Transverse colon (tissue), 4 donors: ENCODE results near the gene MSX2. TPM values are rescaled to one million over a fixed set of nuclear protein-coding genes. Genes with fewer than 3 reads are reported as not detected.

ENCODE experiments used
- DNase-seq: peaks from one replicate; pipeline ENCODE4 v3.0.0-alpha.2; 2019
- H3K27ac ChIP-seq, 4 donors: fragments of 200-600 bp; sonication (generic); 2 replicates each; pipeline ENCODE4 v1.5.1; 2016 to 2018; ENCODE audit warnings: inconsistent platforms in 4 of 4
- H3K27me3 ChIP-seq: fragments of 200-600 bp; sonication (generic); 2 replicates; pipeline ENCODE4 v1.5.1; 2017; ENCODE audit warnings: inconsistent platforms
- H3K36me3 ChIP-seq, 4 donors: fragments of 200-600 bp; sonication (generic); 2 replicates each; pipeline ENCODE4 v1.5.1; 2017 to 2019; ENCODE audit warnings: inconsistent platforms in 4 of 4
- H3K4me1 ChIP-seq, 4 donors: fragments of 200-600 bp; sonication (generic); 2 replicates each; pipeline ENCODE4 v1.5.1; 2017 to 2020; ENCODE audit warnings: inconsistent platforms in 4 of 4
- H3K4me3 ChIP-seq, 4 donors: fragments of 200-600 bp; sonication (generic); 1 replicate in 1 of 4; 2 replicates in 3 of 4; pipeline versions ENCODE4 v1.5.1 to v1.6.1; 2017 to 2019; ENCODE audit warnings: inconsistent platforms in 4 of 4
- H3K9me3 ChIP-seq, 2 donors: fragments of 200-600 bp; sonication (generic); 2 replicates each; pipeline ENCODE4 v1.5.1; 2017 to 2019; ENCODE audit warnings: inconsistent platforms in 2 of 2
- EP300 ChIP-seq: sonication (generic); formaldehyde crosslinking; IDR thresholded peaks from one replicate; pipeline ENCODE4 v1.6.1; 2017; ENCODE audit warnings: antibody characterized with exemption, low read depth
- POLR2A ChIP-seq: fragments of 450-650 bp; IDR thresholded peaks from one replicate; pipeline ENCODE4 v1.6.1; 2016; ENCODE audit warnings: antibody characterized with exemption, mild to moderate bottlenecking, moderate library complexity
- POLR2AphosphoS5 ChIP-seq, 3 donors: sonication (generic); formaldehyde crosslinking; IDR thresholded peaks; one replicate each; pipeline ENCODE4 v1.6.1; 2016; ENCODE audit warnings: antibody characterized with exemption in 3 of 3
- WGBS, 2 donors: methylation state at CpG; one replicate each; pipeline ENCODE4 v1.1.5; 2018; ENCODE audit warnings: low coverage in 1 of 2; 5-methylcytosine and 5-hydroxymethylcytosine counted together
- in situ Hi-C, 4 donors: fragments of 200-750 bp; cut with MboI; loops; one replicate each; pipeline versions ENCODE4 v1.15.0 to v1.15.1; 2017; ENCODE audit warnings: low sequenced_read_pairs in 3 of 4, low pct_ligation_motif_present in 1 of 4, low pct_unique_long_range_greater_than_20kb in 1 of 4
- intact Hi-C: fragments of 100-400 bp; cut with DNase I; formaldehyde crosslinking; loops from one replicate; pipeline ENCODE4 v1.15.1; 2023; ENCODE audit warnings: low total_unique reads
- total RNA-seq, 4 donors: library from RNA; depleted of rRNA; stranded (reverse); fragments of >200 nt; gene quantifications; one replicate each; pipeline ENCODE4 v1.1.0, GENCODE V29; 2016
- TF ChIP-seq, protein P1 (sequence below), 5 experiments: fragments of 200-600 bp in 3 of 5; fragments of 450-650 bp in 2 of 5; sonication (generic) in 3 of 5; IDR thresholded peaks; 1 replicate in 2 of 5; 2 replicates in 3 of 5; pipeline ENCODE4 v1.5.1; 2016 to 2017; ENCODE audit warnings: antibody characterized with exemption in 5 of 5, inconsistent platforms in 3 of 5, mild to moderate bottlenecking in 2 of 5, moderate library complexity in 1 of 5

MSX2 gene
- total RNA-seq, 4 donors from 2014 or later: 0.27 to 1.1 TPM; not detected in 2

GRCh38 chr5:174680901-174681565 is 43.3 kb upstream of the MSX2 start:
- Histone ChIP-seq H3K4me1 (no peaks in the 10 kb centered on the region), H3K9me3 (no peaks in the 10 kb centered on the region), H3K27me3 (peaks cover 5% of the 10 kb centered on the region), H3K4me3 (no peak overlapping the region), H3K36me3 (no peaks in the 10 kb centered on the region), H3K27ac (no peak overlapping the region)
- in situ Hi-C loops (no loop called here), intact Hi-C loops (no loop called here)
- no peak for DNase-seq
- whole genome bisulfite sequencing, 2 donors: 82 to 91% methylated on average over 4 to 7 of the region's 7 CpGs
- no peak for TF ChIP-seq POLR2A
- TF ChIP-seq EP300: no peak
- TF ChIP-seq, protein P1, sequence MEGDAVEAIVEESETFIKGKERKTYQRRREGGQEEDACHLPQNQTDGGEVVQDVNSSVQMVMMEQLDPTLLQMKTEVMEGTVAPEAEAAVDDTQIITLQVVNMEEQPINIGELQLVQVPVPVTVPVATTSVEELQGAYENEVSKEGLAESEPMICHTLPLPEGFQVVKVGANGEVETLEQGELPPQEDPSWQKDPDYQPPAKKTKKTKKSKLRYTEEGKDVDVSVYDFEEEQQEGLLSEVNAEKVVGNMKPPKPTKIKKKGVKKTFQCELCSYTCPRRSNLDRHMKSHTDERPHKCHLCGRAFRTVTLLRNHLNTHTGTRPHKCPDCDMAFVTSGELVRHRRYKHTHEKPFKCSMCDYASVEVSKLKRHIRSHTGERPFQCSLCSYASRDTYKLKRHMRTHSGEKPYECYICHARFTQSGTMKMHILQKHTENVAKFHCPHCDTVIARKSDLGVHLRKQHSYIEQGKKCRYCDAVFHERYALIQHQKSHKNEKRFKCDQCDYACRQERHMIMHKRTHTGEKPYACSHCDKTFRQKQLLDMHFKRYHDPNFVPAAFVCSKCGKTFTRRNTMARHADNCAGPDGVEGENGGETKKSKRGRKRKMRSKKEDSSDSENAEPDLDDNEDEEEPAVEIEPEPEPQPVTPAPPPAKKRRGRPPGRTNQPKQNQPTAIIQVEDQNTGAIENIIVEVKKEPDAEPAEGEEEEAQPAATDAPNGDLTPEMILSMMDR (IDR thresholded peaks at IDR 0.05): no peak
- TF ChIP-seq POLR2AphosphoS5 (IDR thresholded peaks at IDR 0.05): no peak

- no peak for DNase-seq
- Histone ChIP-seq H3K27ac (no peak overlapping the region), H3K27me3 (peaks cover 69% of the 10 kb centered on the region), H3K4me1 (peaks cover 0 to 4% (median 3%) of the 10 kb centered on the region in 4 donors), H3K4me3 (no peak overlapping the region), H3K36me3 (no peaks in the 10 kb centered on the region), H3K9me3 (no peaks in the 10 kb centered on the region)
- in situ Hi-C loops (no loop called here), intact Hi-C loops (no loop called here)
- TF ChIP-seq POLR2AphosphoS5 (IDR thresholded peaks at IDR 0.05): no peak
These were observed 36.9 kb upstream of the MSX2 start for GRCh38 chr5:174687503-174687902.

DNA sequence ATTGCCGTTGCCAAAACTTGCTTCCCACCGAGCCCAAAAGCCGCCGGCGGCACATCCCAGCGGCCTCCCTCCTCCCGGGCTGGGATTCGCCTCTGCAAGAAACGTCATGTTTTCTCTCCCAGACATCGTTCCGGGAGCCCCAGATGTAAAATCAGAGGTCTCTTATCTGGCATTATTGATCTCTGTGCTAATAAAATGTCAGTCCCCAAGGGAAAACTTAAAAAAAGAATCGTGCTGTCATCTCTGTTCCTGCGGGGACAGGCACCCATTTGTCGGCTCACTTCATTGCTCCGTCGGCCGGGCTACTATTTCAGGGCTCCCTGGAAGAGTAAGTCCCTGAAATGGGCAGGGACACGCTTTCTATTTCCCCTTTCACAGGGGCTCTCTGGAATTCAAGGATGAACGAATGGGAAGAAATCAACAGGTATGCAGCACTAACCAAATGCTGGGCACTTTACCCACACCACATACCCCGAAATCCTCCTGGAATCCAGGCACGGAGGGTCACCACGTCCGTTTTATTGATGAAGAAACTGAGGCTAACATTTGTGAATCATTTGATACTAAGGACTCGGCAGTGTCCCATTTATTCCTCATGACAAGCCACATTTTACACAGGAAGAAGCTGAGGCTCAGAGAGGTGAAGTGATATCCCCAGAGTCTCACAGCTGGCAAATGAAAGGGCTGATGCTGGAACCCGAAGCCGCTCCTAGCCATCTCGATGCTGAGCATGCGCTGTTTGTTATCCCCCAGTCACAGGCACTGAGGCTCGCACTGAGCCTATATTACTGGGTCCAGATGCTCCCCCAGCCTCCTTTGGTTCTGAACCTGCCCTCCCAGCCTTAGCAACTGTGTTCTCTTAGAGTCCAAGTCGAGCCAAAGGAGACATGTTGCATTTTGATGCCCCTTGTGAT is 35.7 kb upstream of the MSX2 start:
- Histone ChIP-seq H3K27me3 (peaks cover 81% of the 10 kb centered on the region), H3K4me1 (peaks cover 0 to 10% (median 8%) of the 10 kb centered on the region in 4 donors), H3K27ac (no peak overlapping the region), H3K36me3 (no peaks in the 10 kb centered on the region), H3K4me3 (no peak overlapping the region), H3K9me3 (no peaks in the 10 kb centered on the region)
- in situ Hi-C loops (no loop called here), intact Hi-C loops (no loop called here)
- 18 to 24% methylated on average over 25 to 30 of the region's 30 CpGs for WGBS, 2 donors
- no peak for TF ChIP-seq EP300
- TF ChIP-seq, protein P1 (IDR thresholded peaks at IDR 0.05): no peak
- no peak for TF ChIP-seq POLR2AphosphoS5 (IDR thresholded peaks at IDR 0.05)
- no peak for DNase-seq

DNA sequence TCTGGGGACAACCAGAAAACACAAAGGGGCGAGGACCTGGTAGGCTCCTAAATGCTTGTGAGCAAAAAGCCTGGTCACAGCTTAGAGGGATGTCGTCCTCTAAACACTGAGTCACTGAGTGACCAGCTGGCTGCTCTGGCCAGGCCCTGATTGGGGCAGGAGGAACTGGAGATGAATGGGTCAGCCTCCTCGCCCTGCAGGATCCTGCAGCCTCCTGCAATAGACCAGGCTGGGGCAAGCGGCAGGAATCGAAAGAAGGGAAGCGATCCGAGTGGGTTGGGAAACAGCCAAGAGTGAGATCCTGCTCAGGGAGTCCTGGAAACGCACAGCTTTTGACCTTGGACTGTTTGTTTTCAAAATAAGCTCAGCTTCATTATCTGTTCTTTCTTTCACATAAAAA is 34.1 kb upstream of the MSX2 start:
- in situ Hi-C loops (no loop called here), intact Hi-C loops (no loop called here)
- peaks cover 96% of the 10 kb centered on the region for H3K27me3 ChIP-seq
- no peaks in the 10 kb centered on the region for H3K36me3 ChIP-seq
- no peak for DNase-seq
- 29% methylated on average over 8 of the region's 8 CpGs; no CpG with 5 or more reads in 1 of the 2 donors for WGBS, 2 donors
- H3K27ac ChIP-seq: no peak overlapping the region
- H3K4me3 ChIP-seq: no peak overlapping the region
- TF ChIP-seq POLR2AphosphoS5 (IDR thresholded peaks at IDR 0.05) (no peak), EP300 (no peak), POLR2A (no peak)
- TF ChIP-seq, protein P1 (IDR thresholded peaks at IDR 0.05): no peak
- H3K9me3 ChIP-seq: no peaks in the 10 kb centered on the region
- peaks cover 0 to 12% (median 10%) of the 10 kb centered on the region in 4 donors for H3K4me1 ChIP-seq
